GM06990 (cell line): ENCODE data around the gene BIRC7.

Experiments used
- DNase-seq: peaks from one replicate; pipeline ENCODE4 v3.0.0-alpha.2; 2011; ENCODE audit not compliant: insufficient read length; ENCODE audit errors: extremely low read depth
- H3K27me3 ChIP-seq: replicated peaks from 2 replicates; pipeline ENCODE4 v1.6.0; 2011; ENCODE audit warnings: low read length; ENCODE audit not compliant: control insufficient read depth, insufficient read depth
- H3K36me3 ChIP-seq: 2 replicates; pipeline ENCODE4 v1.5.1; 2011; ENCODE audit warnings: low read length; ENCODE audit not compliant: control insufficient read depth, insufficient read depth
- H3K4me3 ChIP-seq: replicated peaks from 2 replicates; pipeline ENCODE4 v1.5.1; 2011; ENCODE audit warnings: low read depth, mild to moderate bottlenecking, control low read depth, low read length
- CTCF ChIP-seq: IDR thresholded peaks from 2 replicates; pipeline ENCODE4 v1.5.1; 2011; ENCODE audit warnings: low read length, control low read depth, mild to moderate bottlenecking, inconsistent platforms; ENCODE audit not compliant: insufficient read depth, poor library complexity, severe bottlenecking

Gene BIRC7

GRCh38 chr20:63188641-63189321 lies 46.9 kb upstream of the BIRC7 start:
- H3K4me3 ChIP-seq: no peak overlapping the region
- DNase-seq: no peak
- no peaks in the 10 kb centered on the region for H3K36me3 ChIP-seq
- TF ChIP-seq CTCF: no peak
- no peaks in the 10 kb centered on the region for H3K27me3 ChIP-seq

- Histone ChIP-seq H3K4me3 (no peak overlapping the region), H3K36me3 (0 out of 2 replicates have a peak, but pooled peaks cover 1% of the 10 kb centered on the region), H3K27me3 (no peaks in the 10 kb centered on the region)
- TF ChIP-seq CTCF: no peak
- no peak for DNase-seq
These were observed 46.4 kb upstream of the BIRC7 start for GRCh38 chr20:63189322-63189642.

GRCh38 chr20:63189846-63190559 lies 45.7 kb upstream of the BIRC7 start:
- H3K27me3 ChIP-seq: no peaks in the 10 kb centered on the region
- TF ChIP-seq CTCF: no peak
- no peak overlapping the region for H3K4me3 ChIP-seq
- DNase-seq: no peak
- peaks cover 1% of the 10 kb centered on the region; the same call in 1 of the 2 replicates for H3K36me3 ChIP-seq

GRCh38 chr20:63190828-63191227 lies 44.9 kb upstream of the BIRC7 start:
- DNase-seq: no peak
- Histone ChIP-seq H3K36me3 (peaks cover 1% of the 10 kb centered on the region), H3K27me3 (no peaks in the 10 kb centered on the region), H3K4me3 (no peak overlapping the region)
- TF ChIP-seq CTCF: no peak

GRCh38 chr20:63191400-63191799 lies 44.3 kb upstream of the BIRC7 start:
- peaks cover 1% of the 10 kb centered on the region for H3K36me3 ChIP-seq
- H3K27me3 ChIP-seq: no peaks in the 10 kb centered on the region
- no peak for TF ChIP-seq CTCF
- H3K4me3 ChIP-seq: no peak overlapping the region
- no peak for DNase-seq

- peaks cover 8% of the 10 kb centered on the region for H3K36me3 ChIP-seq
- no peak for TF ChIP-seq CTCF
- DNase-seq: no peak
- H3K4me3 ChIP-seq: no peak overlapping the region
- H3K27me3 ChIP-seq: no peaks in the 10 kb centered on the region
These were observed 43.0 kb upstream of the BIRC7 start for GRCh38 chr20:63192721-63193120.
